Suppressor macrophage treated with lipopolysaccharide for 4 hours (primary cell): ENCODE results near the gene STK25.

ENCODE experiments used
- DNase-seq: peaks from one replicate; pipeline ENCODE4 v3.0.0-alpha.2; 2020

The STK25 gene

GRCh38 chr2:241492174-241492565 is 16.2 kb downstream of the STK25 start:
- no peak for DNase-seq

DNA sequence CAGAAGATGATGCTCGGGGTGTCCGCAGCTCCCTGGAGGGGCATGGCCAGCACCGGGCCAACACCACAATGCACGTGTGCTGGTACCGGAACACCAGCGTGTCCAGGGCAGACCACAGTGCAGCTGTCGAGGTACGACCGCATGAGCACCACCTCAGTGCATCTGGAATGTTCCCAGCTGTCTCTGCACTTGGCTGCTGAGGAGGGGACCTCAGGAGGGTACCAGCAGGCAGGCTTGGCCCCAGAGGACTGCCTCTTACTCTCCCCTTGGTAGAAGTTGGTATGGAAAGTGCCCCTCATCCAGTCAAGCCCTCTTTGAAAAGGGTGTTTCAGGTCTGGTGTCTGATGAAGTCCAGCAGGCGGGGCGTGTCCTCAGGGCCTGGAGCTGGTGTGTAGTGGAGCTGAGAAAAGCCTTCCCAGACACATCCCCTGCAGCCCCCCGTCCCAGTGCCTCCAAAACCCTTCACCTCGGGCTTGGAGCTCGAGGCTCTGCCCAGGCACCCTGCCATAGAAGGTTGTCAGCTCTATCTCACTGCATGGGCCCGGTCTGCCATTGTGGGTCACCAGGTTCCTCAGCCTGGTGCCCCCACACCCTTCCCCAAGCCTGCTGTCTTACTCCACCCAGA is 16.7 kb downstream of the STK25 start:
- no peak for DNase-seq

DNA sequence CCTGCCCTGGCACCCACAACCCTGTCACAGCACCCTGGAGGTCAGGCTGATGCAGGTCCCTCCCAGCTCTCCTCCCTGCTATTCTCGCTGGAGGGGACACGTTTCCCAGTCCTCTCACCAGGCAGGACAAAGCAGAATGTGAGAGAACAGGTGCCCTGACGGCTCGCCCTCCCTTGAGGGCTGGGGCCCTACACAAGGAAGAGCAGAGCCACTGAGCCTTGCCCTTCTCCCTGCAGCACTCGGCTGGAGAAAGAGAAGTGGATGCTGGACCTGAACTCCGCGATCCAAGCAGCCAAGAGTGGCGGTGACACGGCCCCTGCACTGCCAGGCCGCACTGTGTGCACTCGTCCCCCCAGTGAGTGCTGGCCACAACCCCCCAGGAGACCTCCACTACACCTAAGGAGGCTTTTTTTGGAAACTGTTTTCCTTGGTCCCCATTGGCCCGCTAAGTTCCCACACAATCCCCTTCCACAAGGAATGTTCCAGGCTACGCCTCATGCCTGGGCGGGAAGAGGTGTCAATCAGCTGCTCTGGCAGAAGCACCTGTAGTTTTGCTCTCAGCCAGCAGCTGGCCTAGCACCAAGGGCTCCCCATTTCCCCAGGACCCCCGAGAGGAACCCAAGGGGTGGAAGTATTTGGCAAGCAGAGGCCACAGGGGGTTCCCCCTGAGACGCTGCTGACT is 17.4 kb downstream of the STK25 start:
- DNase-seq: no peak

GRCh38 chr2:241489733-241490680 is 18.4 kb downstream of the STK25 start:
- DNase-seq: no peak

GRCh38 chr2:241489088-241489487 is 19.3 kb downstream of the STK25 start:
- DNase-seq: no peak

- DNase-seq: no peak
These were observed 23.0 kb downstream of the STK25 start for GRCh38 chr2:241485172-241485911.

DNA sequence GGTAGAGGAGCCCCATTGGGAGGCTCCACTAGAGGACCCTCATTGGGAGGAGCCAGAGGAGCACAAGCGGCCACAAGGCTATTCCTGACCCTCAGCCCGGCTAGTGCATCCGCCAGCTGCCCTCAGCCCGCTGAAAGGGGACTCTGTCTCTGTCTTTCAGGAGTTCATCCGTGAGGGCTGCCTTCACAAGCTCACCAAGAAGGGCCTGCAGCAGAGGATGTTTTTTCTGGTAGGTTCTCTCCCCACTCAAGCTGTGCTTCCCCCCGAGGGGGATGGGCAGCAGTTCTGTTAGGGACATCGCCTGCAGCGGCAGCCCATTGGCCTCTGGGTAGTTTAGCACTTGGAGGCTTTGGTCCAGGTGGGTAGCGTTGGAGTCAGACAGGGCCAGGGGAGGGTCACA is 25.1 kb downstream of the STK25 start:
- DNase-seq: no peak

GRCh38 chr2:241482126-241482955 is 26.0 kb downstream of the STK25 start:
- no peak for DNase-seq

- DNase-seq: no peak
These were observed 26.7 kb downstream of the STK25 start for GRCh38 chr2:241481687-241482086.

- DNase-seq: no peak
These were observed 29.1 kb downstream of the STK25 start for GRCh38 chr2:241479026-241479898.

DNA sequence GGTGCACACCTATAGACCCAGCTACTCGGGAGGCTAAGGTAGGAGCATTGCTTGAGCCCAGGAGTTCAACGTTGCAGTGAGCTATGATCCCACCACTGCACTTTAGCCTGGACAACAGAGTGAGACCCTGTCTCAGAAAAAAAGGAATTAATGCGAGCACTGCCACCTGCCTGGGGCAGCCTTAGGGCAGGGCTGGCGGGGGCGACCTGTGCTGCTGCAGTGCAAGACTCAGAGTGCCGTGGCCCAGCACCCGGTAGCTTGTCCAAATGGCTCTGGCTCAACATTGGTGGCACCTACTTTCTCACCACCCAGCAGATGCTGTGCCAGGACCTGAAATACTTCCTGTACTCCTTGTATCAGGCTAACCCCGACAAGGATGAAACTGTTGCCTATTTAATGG is 30.2 kb downstream of the STK25 start:
- DNase-seq: no peak

DNA sequence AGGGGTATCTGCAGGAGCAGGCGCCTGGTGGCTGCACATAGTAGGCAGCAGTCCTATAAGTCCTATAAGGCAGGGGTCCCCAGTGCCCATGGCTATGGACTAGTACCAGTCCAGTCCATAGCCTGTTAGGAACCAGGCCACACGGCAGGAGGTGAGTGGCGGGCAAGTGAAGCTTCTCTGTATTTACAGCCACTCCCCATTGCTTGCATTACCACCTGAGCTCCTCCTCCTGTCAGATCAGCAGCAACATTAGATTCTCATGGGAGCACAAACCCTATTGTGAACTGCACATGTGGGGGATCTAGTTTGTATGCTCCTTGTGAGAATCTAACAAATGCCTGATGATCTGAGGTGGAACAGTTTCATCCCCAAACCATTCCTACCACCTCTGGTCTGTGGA is 33.1 kb downstream of the STK25 start:
- no peak for DNase-seq

DNA sequence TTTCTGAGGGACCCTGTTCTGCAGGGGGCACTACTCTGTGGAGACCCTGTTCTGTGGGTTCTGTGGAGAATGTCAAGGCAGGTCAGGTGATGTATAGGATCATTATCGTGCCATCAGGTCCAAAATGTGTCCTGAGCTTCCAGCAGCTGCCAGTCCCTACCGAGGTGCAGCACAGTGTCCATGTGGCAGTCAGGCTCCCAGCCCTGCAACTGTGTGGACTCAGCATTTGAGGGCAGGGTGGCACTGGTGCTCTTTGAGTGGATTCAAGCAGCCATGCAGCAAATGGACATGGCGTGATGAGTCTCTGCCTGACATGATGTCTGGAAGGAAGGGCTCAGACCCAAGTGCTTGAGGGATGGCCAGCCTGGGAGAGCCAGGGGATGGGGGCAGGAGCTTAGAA is 35.0 kb downstream of the STK25 start:
- DNase-seq: no peak

DNA sequence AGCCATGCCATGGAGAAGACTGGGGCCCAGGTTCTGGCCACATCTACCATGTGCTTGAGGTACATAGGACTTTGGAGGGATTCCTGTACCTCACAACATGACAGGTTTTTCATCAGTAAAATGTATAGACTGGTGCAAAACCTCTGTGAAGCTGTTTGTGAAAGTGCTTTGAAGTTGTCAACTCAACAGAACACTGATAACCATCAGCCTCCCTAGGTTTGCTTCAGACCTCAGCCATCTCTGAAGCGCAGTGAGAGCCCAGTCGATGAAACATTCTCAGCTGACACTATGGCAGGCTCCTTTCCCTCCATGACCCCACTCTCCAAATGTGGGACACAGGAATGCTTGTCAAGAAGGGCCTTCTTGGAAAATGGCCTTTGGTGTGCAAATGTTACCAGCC is 38.6 kb downstream of the STK25 start:
- no peak for DNase-seq

- DNase-seq: no peak
These were observed 40.0 kb downstream of the STK25 start for GRCh38 chr2:241468476-241468781.

GRCh38 chr2:241467777-241468475 is 40.5 kb downstream of the STK25 start:
- DNase-seq: no peak

DNA sequence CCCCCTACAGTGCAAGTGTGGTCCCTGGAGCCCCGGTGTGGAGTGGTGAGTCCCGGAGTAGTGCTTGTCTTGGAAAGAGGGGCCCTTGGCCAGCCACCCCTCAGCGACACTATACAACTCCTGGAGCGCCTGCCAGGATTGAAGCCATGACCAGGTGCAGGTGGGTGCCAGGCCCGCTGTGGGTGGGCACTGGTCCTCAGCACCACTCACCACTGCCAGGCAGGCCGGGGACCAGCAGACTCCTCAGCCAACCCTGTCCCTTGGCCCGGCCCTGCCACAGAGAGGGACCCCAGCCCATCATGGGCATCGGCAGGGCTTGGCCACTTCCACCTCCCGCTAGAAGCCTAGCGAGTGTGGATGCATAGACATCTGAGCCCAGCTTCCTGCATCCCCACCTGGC is 42.2 kb downstream of the STK25 start:
- no peak for DNase-seq

DNA sequence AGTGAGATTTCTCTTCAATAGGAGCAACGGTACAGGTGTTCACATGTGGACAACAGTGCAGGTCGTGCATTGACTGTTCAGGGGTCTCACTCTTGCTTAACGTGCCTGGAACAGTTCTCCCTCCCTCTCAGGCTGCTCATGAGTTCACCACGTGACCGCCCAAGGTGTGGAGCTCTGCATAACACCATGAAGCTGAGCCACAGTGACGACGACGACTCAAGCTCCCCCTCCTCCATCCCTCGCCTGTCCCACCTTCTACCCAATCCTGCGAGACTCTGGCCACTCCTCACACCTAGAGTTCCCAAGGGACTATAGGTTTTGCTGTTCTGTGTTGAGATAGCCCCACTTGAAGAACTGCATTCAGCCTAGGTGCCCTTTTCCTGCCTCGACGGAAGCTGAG is 42.8 kb downstream of the STK25 start:
- no peak for DNase-seq

- DNase-seq: no peak
These were observed 44.9 kb downstream of the STK25 start for GRCh38 chr2:241463276-241464135.
